ENCODE data around the gene RAB26.
"Not testable (repeated sequence)": the region's sequence is repeated elsewhere in the genome, so short reads cannot be mapped to it uniquely, and the experiment has no call there.

RAB26 gene, protein sequence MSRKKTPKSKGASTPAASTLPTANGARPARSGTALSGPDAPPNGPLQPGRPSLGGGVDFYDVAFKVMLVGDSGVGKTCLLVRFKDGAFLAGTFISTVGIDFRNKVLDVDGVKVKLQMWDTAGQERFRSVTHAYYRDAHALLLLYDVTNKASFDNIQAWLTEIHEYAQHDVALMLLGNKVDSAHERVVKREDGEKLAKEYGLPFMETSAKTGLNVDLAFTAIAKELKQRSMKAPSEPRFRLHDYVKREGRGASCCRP

DNA sequence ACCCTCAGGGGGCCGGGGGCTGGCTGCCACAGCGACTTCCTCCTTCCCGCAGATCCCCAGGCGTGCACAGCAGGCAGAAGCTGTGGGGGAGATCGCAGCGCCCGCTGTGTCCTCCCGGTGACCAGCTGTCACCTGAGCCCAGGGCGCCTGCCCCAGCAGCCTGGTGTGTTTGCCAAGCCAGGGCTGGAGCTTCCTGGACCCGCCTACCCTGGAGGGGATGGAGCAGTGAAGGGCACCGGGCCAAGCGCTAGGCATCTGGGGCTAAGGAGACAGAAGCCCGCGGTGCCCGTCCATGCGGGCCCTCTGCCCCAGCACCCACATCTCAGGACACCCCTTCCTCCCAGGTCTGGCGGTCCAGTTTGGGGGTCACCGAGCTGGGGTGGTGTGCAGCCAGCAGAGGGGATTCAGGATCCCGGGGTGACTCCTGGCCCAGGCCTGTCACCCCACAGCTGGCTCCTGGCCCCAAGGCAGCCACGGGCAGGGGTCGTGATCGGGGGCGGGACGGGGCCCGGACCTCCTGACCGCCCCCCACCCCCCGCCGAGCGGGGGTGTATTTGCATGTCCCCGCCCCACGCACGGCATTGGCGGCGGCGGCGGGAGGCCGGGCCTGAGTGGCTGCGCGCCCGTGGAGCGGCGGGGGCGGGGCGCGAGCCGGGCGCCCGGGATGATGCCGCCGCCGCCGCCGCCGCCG is at the start of gene RAB26:
TSS of gene RAB26 (plus strand) at position 645 of the 691 bp plus-strand sequence. CDS start 159 bp downstream, outside the sequence.
- DNase-seq, result peak in 44 of 56 donors; percentile 15 to 82 (median 56)

GRCh38 chr16:2101581-2101980 is 46.8 kb upstream of the RAB26 start:
- DNase-seq, result peak in 3 of 56 donors; percentile 17 to 19 (median 17)

GRCh38 chr16:2102471-2102870 is 46.0 kb upstream of the RAB26 start:
- no peak for DNase-seq

GRCh38 chr16:2104464-2104863 is 44.0 kb upstream of the RAB26 start:
- not testable (repeated sequence) for DNase-seq

DNA sequence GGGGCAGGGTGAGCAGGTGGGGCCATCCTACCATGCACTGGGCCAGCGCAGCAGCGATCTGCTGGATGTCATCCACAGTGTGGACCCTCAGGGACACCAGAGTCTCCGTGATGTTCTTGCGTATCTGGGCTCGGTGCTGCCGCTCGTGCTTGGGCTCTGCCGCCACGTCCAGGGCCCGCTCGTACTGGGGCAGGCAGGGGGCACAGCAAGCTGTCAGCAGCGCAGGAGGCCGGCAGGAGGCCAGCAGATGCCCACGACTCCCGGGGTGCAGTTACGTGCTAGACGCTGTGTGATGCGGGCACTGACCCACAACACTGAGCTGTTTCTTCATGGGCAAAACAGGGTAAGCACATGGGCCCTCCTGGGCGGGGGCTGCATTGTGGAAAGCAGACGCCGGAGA is 43.1 kb upstream of the RAB26 start:
- not testable (repeated sequence) for DNase-seq

DNA sequence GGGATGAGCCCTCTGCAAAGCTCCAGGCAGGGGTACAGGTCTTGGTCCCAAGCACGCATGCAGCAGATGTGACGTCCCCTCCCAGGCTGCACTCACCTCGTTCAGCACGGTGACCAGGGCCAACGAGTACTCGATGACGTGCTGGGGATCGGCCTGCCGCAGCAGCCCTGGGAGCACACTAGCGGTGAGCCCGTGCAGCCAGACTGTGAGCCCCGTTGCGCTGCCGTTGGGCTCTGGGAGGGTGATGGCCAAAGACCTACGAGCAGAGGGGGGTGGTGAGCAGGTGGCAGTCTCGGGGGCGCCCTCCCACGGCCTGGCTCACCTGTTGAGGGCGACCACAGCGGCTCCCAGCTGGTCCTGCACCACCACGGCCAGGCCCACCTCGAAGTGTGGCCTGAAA is 42.7 kb upstream of the RAB26 start:
- not testable (repeated sequence) for DNase-seq

DNA sequence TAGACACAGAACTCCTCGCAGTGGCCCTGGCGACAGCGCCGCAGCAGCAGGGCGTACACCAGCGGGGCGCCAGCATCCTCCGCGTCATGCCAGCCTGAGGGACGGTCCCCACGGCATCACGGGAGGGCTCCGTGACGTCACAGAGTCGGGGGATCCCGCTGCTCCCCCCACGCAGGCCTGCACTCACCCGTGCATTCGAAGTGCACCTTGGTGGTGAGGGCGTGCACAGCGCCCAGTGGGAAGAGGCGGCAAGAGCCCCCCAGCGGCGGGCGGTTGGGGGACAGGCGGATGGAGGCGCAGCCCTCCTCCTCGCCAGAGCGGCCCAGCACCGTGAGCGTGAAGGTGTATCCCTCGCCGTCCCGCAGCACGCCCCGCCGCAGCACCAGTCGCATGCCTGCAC is 42.2 kb upstream of the RAB26 start:
- DNase-seq, result not testable (repeated sequence)

- not testable (repeated sequence) for DNase-seq
Observed at GRCh38 chr16:2107121-2107790, 41.2 kb upstream of the RAB26 start.

- DNase-seq, result not testable (repeated sequence)
Observed at GRCh38 chr16:2107791-2108125, 40.7 kb upstream of the RAB26 start.

DNA sequence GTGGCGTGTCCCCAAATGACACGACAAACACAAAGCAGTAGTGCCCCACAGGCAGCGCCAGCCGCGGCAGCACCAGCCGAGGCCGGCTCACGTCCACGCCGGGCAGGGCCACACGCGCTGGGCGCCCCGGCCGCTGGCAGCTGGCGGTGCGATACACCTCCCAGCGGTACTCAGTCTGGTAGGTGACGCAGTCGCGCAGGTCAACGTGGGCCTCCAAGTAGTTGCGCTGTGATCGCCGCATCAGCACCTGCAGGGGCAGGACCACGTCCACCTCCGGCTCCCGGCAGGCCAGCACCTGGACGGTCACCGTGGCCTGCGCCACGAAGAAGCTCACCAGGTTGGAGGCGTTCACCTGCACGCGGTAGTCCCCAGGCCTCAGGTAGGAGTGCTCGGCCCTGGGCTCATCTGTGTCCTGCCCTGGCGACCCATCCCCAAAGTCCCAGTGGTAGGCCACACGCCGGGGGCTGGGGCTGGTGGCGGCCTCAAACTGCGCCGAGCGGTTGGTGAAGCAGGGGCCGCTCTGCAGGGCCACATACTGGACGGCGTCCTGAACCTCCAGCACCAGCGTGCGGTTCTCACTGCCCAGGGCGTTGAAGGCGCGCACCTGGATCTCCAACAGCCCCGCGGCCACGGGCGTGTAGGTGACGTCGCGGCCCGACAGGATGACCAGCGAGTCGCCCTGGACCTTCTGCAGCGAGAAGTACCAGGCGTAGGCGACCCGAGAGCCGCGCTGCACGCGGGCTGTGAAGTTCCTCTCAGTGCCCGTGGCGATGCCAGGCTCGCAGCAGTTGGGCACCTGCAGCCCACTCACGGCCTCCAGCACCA is 39.8 kb upstream of the RAB26 start:
- not testable (repeated sequence) for DNase-seq

DNA sequence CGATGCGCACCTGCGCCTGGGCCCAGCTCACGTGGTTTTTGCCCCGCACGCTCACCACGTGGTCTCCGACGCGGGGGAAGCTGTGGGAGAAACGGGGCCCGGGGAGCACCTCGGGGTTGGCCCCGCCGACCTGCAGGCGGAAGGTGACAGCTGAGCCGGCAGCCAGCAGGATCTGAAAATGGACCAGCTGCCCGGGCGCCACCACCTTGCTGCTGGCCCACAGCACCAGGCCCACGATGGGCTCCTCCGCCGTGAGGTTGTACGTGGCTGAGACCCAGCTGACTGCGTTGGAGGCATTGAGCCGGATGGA is 39.2 kb upstream of the RAB26 start:
- not testable (repeated sequence) for DNase-seq

- DNase-seq, result not testable (repeated sequence)
Observed at GRCh38 chr16:2109872-2110271, 38.6 kb upstream of the RAB26 start.

GRCh38 chr16:2110332-2111008 is 38.0 kb upstream of the RAB26 start:
- not testable (repeated sequence) for DNase-seq

- DNase-seq, result not testable (repeated sequence)
Observed at GRCh38 chr16:2111009-2111353, 37.4 kb upstream of the RAB26 start.

DNA sequence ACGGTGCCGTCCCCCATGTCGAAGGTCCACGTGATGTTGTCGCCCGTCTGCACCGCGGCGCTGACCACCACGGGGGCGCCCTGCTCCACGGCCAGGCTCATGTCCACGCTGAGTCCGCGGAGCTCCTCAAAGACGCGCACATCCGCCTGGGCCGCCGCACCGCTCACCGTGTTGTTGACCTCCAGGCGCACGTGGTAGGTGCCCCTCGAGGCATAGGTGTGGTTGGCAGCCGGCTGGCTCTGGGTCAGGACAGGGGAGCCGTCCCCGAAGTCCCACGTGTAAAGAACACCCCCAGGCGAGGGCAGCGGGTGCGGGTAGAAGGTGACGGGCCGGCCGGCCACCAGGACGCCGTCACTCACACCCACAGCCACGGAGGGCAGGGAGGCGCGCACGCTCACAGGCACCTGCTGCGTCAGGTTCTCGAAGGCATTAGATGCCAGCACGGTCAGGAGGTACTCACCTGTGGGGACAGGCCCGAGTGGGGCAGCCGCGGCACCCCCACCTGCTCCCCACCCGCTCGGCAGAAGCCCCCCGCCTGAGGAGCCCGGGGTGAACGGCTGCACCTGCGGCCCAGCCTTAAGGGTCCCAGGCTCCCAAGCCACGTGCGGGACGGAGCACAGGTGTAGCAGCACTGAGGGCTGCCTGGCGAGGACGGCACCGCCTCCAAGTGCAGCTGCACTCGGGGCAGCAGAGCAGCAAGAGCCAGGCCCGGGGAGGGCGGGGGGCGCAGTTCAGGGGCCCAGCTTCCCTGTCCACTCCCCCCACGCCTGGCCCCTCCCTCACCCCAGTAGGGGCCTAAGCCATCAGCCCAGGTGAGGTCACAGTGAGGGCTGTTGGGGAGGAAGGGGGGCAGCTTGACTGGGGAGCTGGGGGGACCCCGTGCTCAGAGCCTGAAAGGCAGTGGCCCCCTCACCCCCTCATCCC is 36.8 kb upstream of the RAB26 start:
- not testable (repeated sequence) for DNase-seq

DNA sequence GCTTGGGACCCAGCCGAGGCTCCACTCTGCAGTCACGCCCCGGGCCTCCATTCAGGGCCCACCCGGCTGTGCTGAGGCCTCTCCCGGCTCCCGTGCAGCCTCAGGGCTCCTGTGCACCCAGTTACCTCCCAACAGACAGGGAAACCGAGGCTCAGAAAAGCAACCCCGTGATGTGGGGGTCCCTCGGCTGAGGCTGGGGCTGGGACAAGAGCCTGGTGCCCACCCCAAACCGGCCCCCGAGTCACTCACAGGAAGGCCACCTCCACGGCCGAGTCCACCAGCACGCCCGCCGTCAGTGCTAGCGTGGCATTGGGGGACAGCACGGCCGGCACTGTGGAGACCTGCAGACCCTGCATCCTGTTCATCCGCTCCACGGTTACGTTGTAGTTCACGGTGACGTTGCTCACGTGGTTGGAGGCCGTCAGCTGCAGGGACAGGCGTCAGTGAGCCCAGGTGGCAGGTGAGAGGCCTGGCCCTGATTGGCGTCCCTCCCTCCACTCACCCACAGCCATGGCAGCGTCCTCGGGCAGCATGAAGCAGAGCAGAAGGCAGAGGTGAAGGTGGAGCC is 35.8 kb upstream of the RAB26 start:
- DNase-seq, result not testable (repeated sequence)

DNA sequence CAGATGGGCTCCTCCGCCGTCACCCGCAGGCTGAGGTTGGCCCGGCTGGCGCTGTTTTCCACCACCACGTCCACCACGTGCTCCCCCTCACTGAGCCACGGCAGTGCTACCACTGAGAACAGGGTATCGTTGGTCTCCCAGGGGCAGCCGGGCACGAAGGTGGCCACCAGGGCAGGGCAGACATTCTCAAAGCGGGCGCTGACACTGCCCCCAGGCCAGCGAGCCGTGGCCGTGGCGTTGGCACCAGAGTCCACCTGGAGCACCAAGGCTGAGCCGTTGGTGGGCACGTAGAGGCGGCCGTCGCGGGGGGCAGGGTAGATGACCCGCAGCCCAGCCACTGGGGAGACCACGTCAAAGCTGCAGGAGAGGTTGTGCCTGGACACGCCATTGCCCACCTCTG is 34.2 kb upstream of the RAB26 start:
- DNase-seq, result not testable (repeated sequence)

- DNase-seq, result not testable (repeated sequence)
Observed at GRCh38 chr16:2114885-2115590, 33.4 kb upstream of the RAB26 start.

DNA sequence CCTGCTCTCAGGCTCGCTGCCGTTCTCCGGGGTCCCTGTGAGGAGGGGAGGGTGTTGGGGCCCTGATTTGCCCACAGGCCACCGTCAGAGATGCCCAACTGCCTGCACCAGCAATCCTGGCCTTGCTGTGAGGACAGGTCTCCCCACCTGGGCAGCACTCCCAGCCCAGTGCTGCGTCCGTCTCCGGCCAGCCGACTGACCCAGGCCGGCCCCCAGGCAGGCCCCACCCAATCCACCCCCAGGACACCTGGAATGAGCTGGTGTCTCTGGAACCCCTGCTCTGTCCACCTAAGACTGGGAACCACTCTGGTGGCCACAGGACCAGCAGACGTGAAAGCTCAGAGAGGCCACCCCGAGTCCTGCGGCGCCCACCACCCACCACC is 32.8 kb upstream of the RAB26 start:
- DNase-seq, result no peak

All from nucleus accumbens (tissue), 56 donors.